ENCODE results near the gene NAALADL1. TPM values are rescaled to one million over a fixed set of nuclear protein-coding genes. Genes with fewer than 3 reads are reported as not detected.

NAALADL1 gene
- 14.7 and 27.9 TPM in 2 replicates for total RNA-seq

- no peak for DNase-seq (ENCODE audit: low read depth)
- TF ChIP-seq CTCF (conservative IDR thresholded peaks at IDR 0.05; ENCODE audit: low read depth, low read length): no peak
- H3K4me3 ChIP-seq (ENCODE audit: low read depth, low read length): no peak within 1 kb of the TSS
Observed at GRCh38 chr11:65058419-65059054, at the start of gene NAALADL1. Gene NAALADL1, minus strand, starts transcription at chr11:65058553. Its CDS starts 32 bp downstream, at chr11:65058521.

GRCh38 chr11:65107751-65108468 lies 49.6 kb upstream of the NAALADL1 start:
- TF ChIP-seq CTCF (conservative IDR thresholded peaks at IDR 0.05; ENCODE audit: low read depth, low read length): no peak
- no peak for DNase-seq (ENCODE audit: low read depth)
- H3K4me3 ChIP-seq (ENCODE audit: low read depth, low read length): no peak overlapping the region

- no peak for TF ChIP-seq CTCF (conservative IDR thresholded peaks at IDR 0.05; ENCODE audit: low read depth, low read length)
- H3K4me3 ChIP-seq (ENCODE audit: low read depth, low read length): no peak overlapping the region
- no peak for DNase-seq (ENCODE audit: low read depth)
Observed at GRCh38 chr11:65107078-65107477, 48.7 kb upstream of the NAALADL1 start.

- no peak for TF ChIP-seq CTCF (conservative IDR thresholded peaks at IDR 0.05; ENCODE audit: low read depth, low read length)
- H3K4me3 ChIP-seq (ENCODE audit: low read depth, low read length): no peak overlapping the region
- no peak for DNase-seq (ENCODE audit: low read depth)
Observed at GRCh38 chr11:65104628-65105027, 46.3 kb upstream of the NAALADL1 start.

GRCh38 chr11:65103476-65103875 lies 45.1 kb upstream of the NAALADL1 start:
- no peak for TF ChIP-seq CTCF (conservative IDR thresholded peaks at IDR 0.05; ENCODE audit: low read depth, low read length)
- DNase-seq (ENCODE audit: low read depth): no peak
- no peak overlapping the region for H3K4me3 ChIP-seq (ENCODE audit: low read depth, low read length)

- no peak for TF ChIP-seq CTCF (conservative IDR thresholded peaks at IDR 0.05; ENCODE audit: low read depth, low read length)
- no peak for DNase-seq (ENCODE audit: low read depth)
- no peak overlapping the region for H3K4me3 ChIP-seq (ENCODE audit: low read depth, low read length)
Observed at GRCh38 chr11:65102142-65103095, 44.1 kb upstream of the NAALADL1 start.

All from epithelial cell of proximal tubule (primary cell).